NOMO-1 (cell line): Measurements from ENCODE around the gene PHACTR3.
"Not testable (repeated sequence)": the region's sequence is repeated elsewhere in the genome, so short reads cannot be mapped to it uniquely, and the experiment has no call there.

Experiments
- DNase-seq, 2 experiments: peaks; one replicate each; lab custom pipeline; 2025; ENCODE audit not compliant: unreplicated experiment in 2 of 2; lab: John Stamatoyannopoulos, UW

Gene PHACTR3

GRCh38 chr20:59835448-59836395, 231.4 kb downstream of the PHACTR3 start:
- no peak for DNase-seq

- no peak for DNase-seq
These were observed 232.4 kb downstream of the PHACTR3 start for GRCh38 chr20:59836767-59837166.

- no peak for DNase-seq
These were observed 233.5 kb downstream of the PHACTR3 start for GRCh38 chr20:59837623-59838394.

GRCh38 chr20:59839400-59839799, 235.1 kb downstream of the PHACTR3 start:
- no peak for DNase-seq

- DNase-seq: no peak
These were observed 241.1 kb downstream of the PHACTR3 start for GRCh38 chr20:59845472-59845871.

GRCh38 chr20:59848182-59848581, 243.8 kb downstream of the PHACTR3 start:
- no peak for DNase-seq

GRCh38 chr20:59850018-59850641, 245.8 kb downstream of the PHACTR3 start:
- DNase-seq: peak in 1 of 2 experiments; percentile 42

- not testable (repeated sequence) for DNase-seq
These were observed 252.2 kb downstream of the PHACTR3 start for GRCh38 chr20:59856526-59856925.

GRCh38 chr20:59856941-59857340, 252.6 kb downstream of the PHACTR3 start:
- DNase-seq: not testable (repeated sequence)

- DNase-seq: no peak
These were observed 253.6 kb downstream of the PHACTR3 start for GRCh38 chr20:59857966-59858365.

GRCh38 chr20:59858425-59858824, 254.1 kb downstream of the PHACTR3 start:
- DNase-seq: no peak

GRCh38 chr20:59861401-59861800, 257.1 kb downstream of the PHACTR3 start:
- no peak for DNase-seq

GRCh38 chr20:59863058-59863457, 258.7 kb downstream of the PHACTR3 start:
- DNase-seq: no peak

- DNase-seq: no peak
These were observed 260.4 kb downstream of the PHACTR3 start for GRCh38 chr20:59864726-59865125.

- DNase-seq: no peak
These were observed 262.0 kb downstream of the PHACTR3 start for GRCh38 chr20:59866338-59866737.

- no peak for DNase-seq
These were observed 266.8 kb downstream of the PHACTR3 start for GRCh38 chr20:59871096-59871495.

- DNase-seq: no peak
These were observed 269.1 kb downstream of the PHACTR3 start for GRCh38 chr20:59873409-59873808.

- no peak for DNase-seq
These were observed 275.9 kb downstream of the PHACTR3 start for GRCh38 chr20:59880198-59880597.

- no peak for DNase-seq
These were observed 280.2 kb downstream of the PHACTR3 start for GRCh38 chr20:59884494-59884893.

GRCh38 chr20:59888050-59888449, 283.7 kb downstream of the PHACTR3 start:
- no peak for DNase-seq

- not testable (repeated sequence) for DNase-seq
These were observed 285.7 kb downstream of the PHACTR3 start for GRCh38 chr20:59890035-59890434.
